Neuronal stem cell (in vitro differentiated cells): ENCODE data around the gene PHLDB3.

Experiments used
- DNase-seq: peaks from one replicate; pipeline ENCODE4 v3.0.0-alpha.2; 2013; ENCODE audit warnings: low spot score
- H2AFZ ChIP-seq: one replicate; pipeline ENCODE4 v1.6.1; 2013; ENCODE audit warnings: mild to moderate bottlenecking, low read length, inconsistent platforms
- H2AK5ac ChIP-seq: 2 replicates; pipeline ENCODE4 v1.6.1; 2013; ENCODE audit warnings: low read depth, mild to moderate bottlenecking, inconsistent platforms, low read length, moderate library complexity, mixed read lengths
- H2BK120ac ChIP-seq: 2 replicates; pipeline ENCODE4 v1.6.1; 2013; ENCODE audit warnings: low read depth, mild to moderate bottlenecking, inconsistent platforms, low read length, moderate library complexity, mixed read lengths
- H2BK12ac ChIP-seq: one replicate; pipeline ENCODE4 v1.6.1; 2013; ENCODE audit warnings: low read length, inconsistent platforms
- H2BK15ac ChIP-seq: 2 replicates; pipeline ENCODE4 v1.6.1; 2013; ENCODE audit warnings: mild to moderate bottlenecking, low read length, inconsistent platforms, mixed read lengths
- H2BK5ac ChIP-seq: one replicate; pipeline ENCODE4 v1.6.1; 2013; ENCODE audit warnings: inconsistent platforms, mild to moderate bottlenecking, low read length, moderate library complexity
- H3K14ac ChIP-seq: one replicate; pipeline ENCODE4 v1.6.1; 2013; ENCODE audit warnings: low read length, inconsistent platforms
- H3K18ac ChIP-seq: 2 replicates; pipeline ENCODE4 v1.6.1; 2013; ENCODE audit warnings: low read length, inconsistent platforms
- H3K23ac ChIP-seq: 2 replicates; pipeline ENCODE4 v1.6.1; 2013; ENCODE audit warnings: low read depth, mild to moderate bottlenecking, mixed read lengths, low read length, inconsistent platforms; ENCODE audit not compliant: poor library complexity
- H3K27ac ChIP-seq: replicated peaks from 3 replicates; pipeline ENCODE4 v1.5.1; 2013; ENCODE audit warnings: low read length, inconsistent platforms
- H3K27me3 ChIP-seq, 3 experiments: 2 replicates each; pipeline ENCODE4 v1.6.1; 2013; ENCODE audit warnings: low read length in 3 of 3, mild to moderate bottlenecking in 2 of 3, inconsistent platforms in 1 of 3, low read depth in 1 of 3, mixed read lengths in 1 of 3, moderate library complexity in 1 of 3; ENCODE audit not compliant: control insufficient read depth in 3 of 3, insufficient read depth in 3 of 3
- H3K36me3 ChIP-seq, 2 donors: replicated peaks in 1 of 2; 2 replicates each; pipeline ENCODE4 v1.6.1; 2013; ENCODE audit warnings: low read length in 2 of 2; ENCODE audit not compliant: control insufficient read depth in 2 of 2, insufficient read depth in 2 of 2
- H3K4ac ChIP-seq: 2 replicates; pipeline ENCODE4 v1.6.1; 2013; ENCODE audit warnings: inconsistent platforms, mild to moderate bottlenecking, low read length, moderate library complexity
- H3K4me1 ChIP-seq, 2 donors: 1 replicate in 1 of 2; 2 replicates in 1 of 2; pipeline ENCODE4 v1.6.1; 2013; ENCODE audit warnings: low read length in 2 of 2, low read depth in 1 of 2; ENCODE audit not compliant: control insufficient read depth in 2 of 2, insufficient read depth in 1 of 2
- H3K4me2 ChIP-seq: one replicate; pipeline ENCODE4 v1.6.1; 2013; ENCODE audit warnings: mild to moderate bottlenecking, low read length, inconsistent platforms; ENCODE audit not compliant: insufficient read depth, poor library complexity, severe bottlenecking
- H3K4me3 ChIP-seq, 2 donors: 2 replicates each; pipeline ENCODE4 v1.5.1; 2013; ENCODE audit warnings: low read length in 2 of 2, mild to moderate bottlenecking in 2 of 2, inconsistent platforms in 1 of 2, moderate library complexity in 1 of 2
- H3K79me1 ChIP-seq: one replicate; pipeline ENCODE4 v1.6.1; 2013; ENCODE audit warnings: low read depth, mild to moderate bottlenecking, inconsistent platforms, low read length, moderate library complexity
- H3K9ac ChIP-seq: one replicate; pipeline ENCODE4 v1.6.1; 2013; ENCODE audit warnings: mild to moderate bottlenecking, low read depth, low read length, inconsistent platforms; ENCODE audit not compliant: poor library complexity
- H3K9me3 ChIP-seq, 2 donors: replicated peaks in 1 of 2; 2 replicates each; pipeline versions ENCODE3 to v1.6.1; 2013; ENCODE audit warnings: low read length in 2 of 2, mild to moderate bottlenecking in 2 of 2, inconsistent platforms in 1 of 2, low read depth in 1 of 2, mixed read lengths in 1 of 2, moderate library complexity in 1 of 2; ENCODE audit not compliant: control insufficient read depth in 2 of 2, insufficient read depth in 1 of 2
- H4K8ac ChIP-seq: one replicate; pipeline ENCODE4 v1.6.1; 2013; ENCODE audit warnings: low read depth, mild to moderate bottlenecking, inconsistent platforms, low read length, moderate library complexity
- H4K91ac ChIP-seq: one replicate; pipeline ENCODE4 v1.6.1; 2013; ENCODE audit warnings: low read length, low read depth, mild to moderate bottlenecking, inconsistent platforms; ENCODE audit not compliant: poor library complexity
- WGBS, 2 donors: extraction: QIAGEN DNeasy Blood & Tissue Kit; methylation state at CpG; one replicate each; pipeline ENCODE4 v1.1.7; 2013; ENCODE audit warnings: missing lambda C conversion rate in 2 of 2, mixed read lengths in 1 of 2; ENCODE audit not compliant: insufficient read length in 2 of 2, insufficient replicate concordance in 1 of 2; ENCODE audit errors: extremely low coverage in 2 of 2; 5-methylcytosine and 5-hydroxymethylcytosine counted together

The PHLDB3 gene

GRCh38 chr19:43433358-43433673 is 71.2 kb downstream of the PHLDB3 start:
- no peaks in the 10 kb centered on the region for H3K9me3 ChIP-seq
- DNase-seq = no peak
- no peak overlapping the region for H2AFZ ChIP-seq
- no peaks in the 10 kb centered on the region for H3K27me3 ChIP-seq
- H3K27ac ChIP-seq = no peak overlapping the region
- no peak overlapping the region for H2BK12ac ChIP-seq
- H3K4ac ChIP-seq = no peak overlapping the region
- no peak overlapping the region for H3K14ac ChIP-seq
- H2BK120ac ChIP-seq = no peak overlapping the region
- H4K91ac ChIP-seq = no peak overlapping the region
- no peak overlapping the region for H3K18ac ChIP-seq
- H3K4me3 ChIP-seq = no peak overlapping the region
- H3K36me3 ChIP-seq = no peaks in the 10 kb centered on the region
- no peak overlapping the region for H3K9ac ChIP-seq
- no peak overlapping the region for H2BK5ac ChIP-seq
- no peaks in the 10 kb centered on the region for H3K79me1 ChIP-seq
- H3K23ac ChIP-seq = no peak overlapping the region
- no CpG with 5 or more reads among the region's 2 CpGs for WGBS, 2 donors
- no peak overlapping the region for H2BK15ac ChIP-seq
- no peak overlapping the region for H2AK5ac ChIP-seq
- no peak overlapping the region for H3K4me2 ChIP-seq
- no peaks in the 10 kb centered on the region for H3K4me1 ChIP-seq
- H4K8ac ChIP-seq = no peak overlapping the region

GRCh38 chr19:43430976-43431375 is 73.6 kb downstream of the PHLDB3 start:
- Histone ChIP-seq H3K9ac (no peak overlapping the region), H3K4me1 (no peaks in the 10 kb centered on the region), H4K91ac (no peak overlapping the region), H3K14ac (no peak overlapping the region), H3K27ac (no peak overlapping the region), H3K18ac (no peak overlapping the region), H3K23ac (no peak overlapping the region), H3K9me3 (no peaks in the 10 kb centered on the region), H4K8ac (no peak overlapping the region), H3K4me2 (no peak overlapping the region), H2BK120ac (no peak overlapping the region), H2AK5ac (no peak overlapping the region), H3K27me3 (no peaks in the 10 kb centered on the region), H2BK15ac (no peak overlapping the region), H3K36me3 (no peaks in the 10 kb centered on the region), H2BK5ac (no peak overlapping the region), H3K4me3 (no peak overlapping the region), H3K79me1 (no peaks in the 10 kb centered on the region), H2AFZ (no peak overlapping the region), H3K4ac (no peak overlapping the region), H2BK12ac (no peak overlapping the region)
- no peak for DNase-seq
- no CpG with 5 or more reads among the region's 9 CpGs for WGBS, 2 donors

GRCh38 chr19:43430142-43430710 is 74.3 kb downstream of the PHLDB3 start:
- no peaks in the 10 kb centered on the region for H3K79me1 ChIP-seq
- no peak overlapping the region for H3K23ac ChIP-seq
- no peak overlapping the region for H3K4me2 ChIP-seq
- H3K4me3 ChIP-seq = no peak overlapping the region
- H2BK5ac ChIP-seq = no peak overlapping the region
- no peak overlapping the region for H2AK5ac ChIP-seq
- no peaks in the 10 kb centered on the region for H3K36me3 ChIP-seq
- no peaks in the 10 kb centered on the region for H3K4me1 ChIP-seq
- H3K14ac ChIP-seq = no peak overlapping the region
- WGBS, 2 donors = no CpG with 5 or more reads among the region's 6 CpGs
- no peak overlapping the region for H4K91ac ChIP-seq
- no peak overlapping the region for H2AFZ ChIP-seq
- H2BK120ac ChIP-seq = no peak overlapping the region
- no peak overlapping the region for H2BK15ac ChIP-seq
- H3K9me3 ChIP-seq = no peaks in the 10 kb centered on the region
- no peaks in the 10 kb centered on the region for H3K27me3 ChIP-seq
- no peak overlapping the region for H2BK12ac ChIP-seq
- DNase-seq = no peak
- no peak overlapping the region for H4K8ac ChIP-seq
- H3K27ac ChIP-seq = no peak overlapping the region
- no peak overlapping the region for H3K9ac ChIP-seq
- no peak overlapping the region for H3K18ac ChIP-seq
- H3K4ac ChIP-seq = no peak overlapping the region

- DNase-seq = no peak
- no peaks in the 10 kb centered on the region for H3K27me3 ChIP-seq
- no peak overlapping the region for H2AFZ ChIP-seq
- H3K4me3 ChIP-seq = no peak overlapping the region
- WGBS, 2 donors = no CpG with 5 or more reads among the region's 7 CpGs
- H2AK5ac ChIP-seq = no peak overlapping the region
- H3K14ac ChIP-seq = no peak overlapping the region
- no peak overlapping the region for H3K23ac ChIP-seq
- H2BK12ac ChIP-seq = no peak overlapping the region
- H4K8ac ChIP-seq = no peak overlapping the region
- H3K18ac ChIP-seq = no peak overlapping the region
- H3K4me2 ChIP-seq = no peak overlapping the region
- H3K4ac ChIP-seq = no peak overlapping the region
- H3K9me3 ChIP-seq = no peaks in the 10 kb centered on the region
- no peak overlapping the region for H2BK120ac ChIP-seq
- H3K79me1 ChIP-seq = no peaks in the 10 kb centered on the region
- no peaks in the 10 kb centered on the region for H3K36me3 ChIP-seq
- H3K4me1 ChIP-seq = no peaks in the 10 kb centered on the region
- H2BK5ac ChIP-seq = no peak overlapping the region
- H4K91ac ChIP-seq = no peak overlapping the region
- H2BK15ac ChIP-seq = no peak overlapping the region
- no peak overlapping the region for H3K27ac ChIP-seq
- H3K9ac ChIP-seq = no peak overlapping the region
These were observed 75.2 kb downstream of the PHLDB3 start for GRCh38 chr19:43429395-43429794.
